Measurements from ENCODE around the gene ATMIN.

- TF ChIP-seq, protein P1, sequence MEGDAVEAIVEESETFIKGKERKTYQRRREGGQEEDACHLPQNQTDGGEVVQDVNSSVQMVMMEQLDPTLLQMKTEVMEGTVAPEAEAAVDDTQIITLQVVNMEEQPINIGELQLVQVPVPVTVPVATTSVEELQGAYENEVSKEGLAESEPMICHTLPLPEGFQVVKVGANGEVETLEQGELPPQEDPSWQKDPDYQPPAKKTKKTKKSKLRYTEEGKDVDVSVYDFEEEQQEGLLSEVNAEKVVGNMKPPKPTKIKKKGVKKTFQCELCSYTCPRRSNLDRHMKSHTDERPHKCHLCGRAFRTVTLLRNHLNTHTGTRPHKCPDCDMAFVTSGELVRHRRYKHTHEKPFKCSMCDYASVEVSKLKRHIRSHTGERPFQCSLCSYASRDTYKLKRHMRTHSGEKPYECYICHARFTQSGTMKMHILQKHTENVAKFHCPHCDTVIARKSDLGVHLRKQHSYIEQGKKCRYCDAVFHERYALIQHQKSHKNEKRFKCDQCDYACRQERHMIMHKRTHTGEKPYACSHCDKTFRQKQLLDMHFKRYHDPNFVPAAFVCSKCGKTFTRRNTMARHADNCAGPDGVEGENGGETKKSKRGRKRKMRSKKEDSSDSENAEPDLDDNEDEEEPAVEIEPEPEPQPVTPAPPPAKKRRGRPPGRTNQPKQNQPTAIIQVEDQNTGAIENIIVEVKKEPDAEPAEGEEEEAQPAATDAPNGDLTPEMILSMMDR (conservative IDR thresholded peaks at IDR 0.05 in 1 of 2, IDR thresholded peaks at IDR 0.05 in 1 of 2; ENCODE audit: low read depth in 1 of 2, low read length in 2 of 2) = no peak
- no peak for TF ChIP-seq EZH2 (IDR thresholded peaks at IDR 0.05; ENCODE audit: low read length, missing control alignments)
Observed at GRCh38 chr16:81073560-81074330, 38.1 kb downstream of the ATMIN start.
